WTC11 (cell line): Measurements from ENCODE around the gene PLSCR4. TPM values are rescaled to one million over a fixed set of nuclear protein-coding genes. Genes with fewer than 3 reads are reported as not detected.

Experiments
- ATAC-seq: fragments of 200-7000 bp; cut with Tn5 transposase; 2 replicates; pipeline ENCODE4 v1.10.0; 2021; ENCODE audit warnings: mild to moderate bottlenecking, moderate library complexity
- CTCF ChIA-PET: fragments of 300-600 bp; sonication (Branson Sonifier 250); formaldehyde crosslinking; loops from one replicate; lab custom pipeline; 2021; ENCODE audit warnings: antibody characterized with exemption; lab: Charles Lee
- POLR2A ChIA-PET: fragments of 350-600 bp; sonication (Branson Sonifier 250); formaldehyde crosslinking; loops from one replicate; lab custom pipeline; 2021; ENCODE audit warnings: antibody characterized with exemption; lab: Charles Lee
- DNase-seq: peaks from one replicate; pipeline ENCODE4 v3.0.0; 2021; ENCODE audit warnings: low spot score
- H3K27ac Mint-ChIP-seq: 2 replicates; pipeline ENCODE4 v1.8.0; 2021; ENCODE audit warnings: mixed read lengths
- H3K27me3 Mint-ChIP-seq: 2 replicates; pipeline ENCODE4 v1.8.0; 2021; ENCODE audit warnings: low read depth, mild to moderate bottlenecking, moderate library complexity, mixed read lengths
- H3K36me3 Mint-ChIP-seq: 2 replicates; pipeline ENCODE4 v1.8.0; 2021; ENCODE audit warnings: mixed read lengths
- H3K4me1 Mint-ChIP-seq: 2 replicates; pipeline ENCODE4 v1.8.0; 2022; ENCODE audit warnings: mixed read lengths
- H3K4me3 Mint-ChIP-seq: 2 replicates; pipeline ENCODE4 v1.8.0; 2021; ENCODE audit warnings: mild to moderate bottlenecking, moderate library complexity, mixed read lengths
- H3K9me3 Mint-ChIP-seq: 2 replicates; pipeline ENCODE4 v1.8.0; 2021; ENCODE audit warnings: mixed read lengths
- ETV6 ChIP-seq: sonication (generic); formaldehyde crosslinking; IDR thresholded peaks from 2 replicates; pipeline ENCODE4 v1.8.1; 2022; ENCODE audit warnings: mild to moderate bottlenecking, missing genetic modification reagents
- NFE2L1 ChIP-seq: sonication (generic); formaldehyde crosslinking; IDR thresholded peaks from 2 replicates; pipeline ENCODE4 v1.8.1; 2023; ENCODE audit warnings: missing genetic modification reagents
- NR3C1 ChIP-seq: sonication (generic); formaldehyde crosslinking; conservative IDR thresholded peaks from 2 replicates; pipeline ENCODE4 v1.8.1; 2023; ENCODE audit warnings: low read depth, mild to moderate bottlenecking, missing genetic modification reagents
- SMAD3 ChIP-seq: sonication (generic); formaldehyde crosslinking; IDR thresholded peaks from 2 replicates; pipeline ENCODE4 v1.8.0; 2022; ENCODE audit warnings: missing genetic modification reagents, mild to moderate bottlenecking, borderline replicate concordance
- TCF7 ChIP-seq: sonication (generic); formaldehyde crosslinking; IDR thresholded peaks from 2 replicates; pipeline ENCODE4 v1.8.0; 2022; ENCODE audit warnings: mild to moderate bottlenecking, low read depth, missing genetic modification reagents, moderate library complexity
- TEAD4 ChIP-seq: sonication (generic); formaldehyde crosslinking; IDR thresholded peaks from 2 replicates; pipeline ENCODE4 v1.8.0; 2022; ENCODE audit warnings: mild to moderate bottlenecking, missing genetic modification reagents
- ZNF138 ChIP-seq: sonication (generic); formaldehyde crosslinking; conservative IDR thresholded peaks from 2 replicates; pipeline ENCODE4 v1.8.1; 2022; ENCODE audit warnings: mild to moderate bottlenecking, moderate library complexity, missing genetic modification reagents
- ZNF317 ChIP-seq: sonication (generic); formaldehyde crosslinking; IDR thresholded peaks from 2 replicates; pipeline ENCODE4 v1.8.1; 2023; ENCODE audit warnings: low read depth, mild to moderate bottlenecking, moderate library complexity, missing genetic modification reagents, borderline replicate concordance
- total RNA-seq: library from RNA; stranded (reverse); gene quantifications from 3 replicates; pipeline ENCODE4 v1.2.3, GENCODE V29; 2021
- TF ChIP-seq, protein P1 (sequence below): sonication (generic); formaldehyde crosslinking; IDR thresholded peaks from 2 replicates; pipeline ENCODE4 v1.8.1; 2022; ENCODE audit warnings: missing genetic modification reagents, borderline replicate concordance
- TF ChIP-seq, protein P2 (sequence below): sonication (generic); formaldehyde crosslinking; IDR thresholded peaks from 2 replicates; pipeline ENCODE4 v1.8.1; 2023; ENCODE audit warnings: mild to moderate bottlenecking, missing genetic modification reagents, moderate library complexity
- TF ChIP-seq, protein P3 (sequence below): sonication (generic); formaldehyde crosslinking; IDR thresholded peaks from 2 replicates; pipeline ENCODE4 v1.8.1; 2022; ENCODE audit warnings: mild to moderate bottlenecking, moderate library complexity, missing genetic modification reagents
- TF ChIP-seq, protein P4 (sequence below): sonication (generic); formaldehyde crosslinking; IDR thresholded peaks from 2 replicates; pipeline ENCODE4 v1.8.0; 2023; ENCODE audit warnings: missing genetic modification reagents, mild to moderate bottlenecking, borderline replicate concordance
- TF ChIP-seq, protein P5 (sequence below): fragments of 250-450 bp; sonication (Bioruptor Pico); IDR thresholded peaks from 2 replicates; pipeline ENCODE4 v1.9.0; 2021; ENCODE audit warnings: mild to moderate bottlenecking
- TF ChIP-seq, protein P6 (sequence below): sonication (generic); formaldehyde crosslinking; conservative IDR thresholded peaks from 2 replicates; pipeline ENCODE4 v1.8.1; 2023; ENCODE audit warnings: mild to moderate bottlenecking, low read depth, missing genetic modification reagents, moderate library complexity
- TF ChIP-seq, protein P7 (sequence below): sonication (generic); formaldehyde crosslinking; IDR thresholded peaks from 2 replicates; pipeline ENCODE4 v1.8.0; 2022; ENCODE audit warnings: mild to moderate bottlenecking, missing genetic modification reagents
- TF ChIP-seq, protein P8 (sequence below): sonication (generic); formaldehyde crosslinking; IDR thresholded peaks from 2 replicates; pipeline ENCODE4 v1.8.1; 2023; ENCODE audit warnings: mild to moderate bottlenecking, missing genetic modification reagents, borderline replicate concordance

Gene PLSCR4
- total RNA-seq, 1 experiment from 2014 or later: 3.5 TPM

DNA sequence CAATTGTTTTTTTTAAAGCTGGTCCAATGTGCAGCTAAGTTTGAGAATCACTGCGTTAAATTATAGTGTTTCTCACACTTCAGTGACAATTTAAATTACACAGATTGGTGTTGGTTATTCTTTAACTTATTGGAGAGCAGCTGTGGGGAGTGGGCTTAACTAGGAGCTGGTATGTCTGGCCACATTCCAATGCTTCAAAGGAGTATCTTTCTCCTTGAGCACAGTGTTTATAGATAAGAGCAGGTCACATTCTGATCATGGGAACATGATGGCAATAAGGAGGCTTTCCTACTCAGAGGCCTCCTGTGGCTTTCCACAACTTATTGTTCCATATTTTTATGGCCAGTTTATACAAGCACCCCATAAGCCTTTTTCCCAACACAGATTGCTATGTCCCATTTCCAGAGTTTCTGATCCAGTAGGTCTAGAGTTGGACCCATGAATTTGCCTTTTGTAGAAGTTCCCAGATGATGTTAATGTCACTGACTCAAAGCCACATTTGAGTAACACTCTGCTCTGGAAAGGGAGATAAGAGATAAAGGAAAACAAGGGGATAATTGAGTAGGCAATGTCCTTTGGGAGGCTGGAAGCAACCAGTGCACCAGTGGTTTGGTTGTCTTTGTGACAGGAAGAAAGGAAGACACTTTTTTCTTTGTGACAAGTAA lies 33.0 kb upstream of the PLSCR4 start:
- H3K36me3 Mint-ChIP-seq: peaks cover 10% of the 10 kb centered on the region; the same call in 1 of the 2 replicates
- no peak overlapping the region for H3K4me3 Mint-ChIP-seq
- peaks cover 9% of the 10 kb centered on the region for H3K4me1 Mint-ChIP-seq
- H3K9me3 Mint-ChIP-seq: peaks cover 11% of the 10 kb centered on the region
- CTCF ChIA-PET: no interaction called here
- H3K27ac Mint-ChIP-seq: no peak overlapping the region
- POLR2A ChIA-PET: no interaction called here
- DNase-seq (no peak), ATAC-seq (no peak)
- no peaks in the 10 kb centered on the region for H3K27me3 Mint-ChIP-seq
- TF ChIP-seq, protein P1, sequence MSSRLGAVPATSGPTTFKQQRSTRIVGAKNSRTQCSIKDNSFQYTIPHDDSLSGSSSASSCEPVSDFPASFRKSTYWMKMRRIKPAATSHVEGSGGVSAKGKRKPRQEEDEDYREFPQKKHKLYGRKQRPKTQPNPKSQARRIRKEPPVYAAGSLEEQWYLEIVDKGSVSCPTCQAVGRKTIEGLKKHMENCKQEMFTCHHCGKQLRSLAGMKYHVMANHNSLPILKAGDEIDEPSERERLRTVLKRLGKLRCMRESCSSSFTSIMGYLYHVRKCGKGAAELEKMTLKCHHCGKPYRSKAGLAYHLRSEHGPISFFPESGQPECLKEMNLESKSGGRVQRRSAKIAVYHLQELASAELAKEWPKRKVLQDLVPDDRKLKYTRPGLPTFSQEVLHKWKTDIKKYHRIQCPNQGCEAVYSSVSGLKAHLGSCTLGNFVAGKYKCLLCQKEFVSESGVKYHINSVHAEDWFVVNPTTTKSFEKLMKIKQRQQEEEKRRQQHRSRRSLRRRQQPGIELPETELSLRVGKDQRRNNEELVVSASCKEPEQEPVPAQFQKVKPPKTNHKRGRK (CRISPR knock-in tag): no peak
- TF ChIP-seq, protein P2, sequence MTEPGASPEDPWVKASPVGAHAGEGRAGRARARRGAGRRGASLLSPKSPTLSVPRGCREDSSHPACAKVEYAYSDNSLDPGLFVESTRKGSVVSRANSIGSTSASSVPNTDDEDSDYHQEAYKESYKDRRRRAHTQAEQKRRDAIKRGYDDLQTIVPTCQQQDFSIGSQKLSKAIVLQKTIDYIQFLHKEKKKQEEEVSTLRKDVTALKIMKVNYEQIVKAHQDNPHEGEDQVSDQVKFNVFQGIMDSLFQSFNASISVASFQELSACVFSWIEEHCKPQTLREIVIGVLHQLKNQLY (CRISPR knock-in tag): no peak
- TF ChIP-seq SMAD3 (CRISPR knock-in tag) (no peak), ETV6 (CRISPR knock-in tag) (no peak), ZNF138 (CRISPR knock-in tag) (no peak), ZNF317 (CRISPR knock-in tag) (no peak), NFE2L1 (no peak), TEAD4 (CRISPR knock-in tag) (no peak), TCF7 (CRISPR knock-in tag) (no peak), NR3C1 (CRISPR knock-in tag) (no peak)
- TF ChIP-seq, protein P3, sequence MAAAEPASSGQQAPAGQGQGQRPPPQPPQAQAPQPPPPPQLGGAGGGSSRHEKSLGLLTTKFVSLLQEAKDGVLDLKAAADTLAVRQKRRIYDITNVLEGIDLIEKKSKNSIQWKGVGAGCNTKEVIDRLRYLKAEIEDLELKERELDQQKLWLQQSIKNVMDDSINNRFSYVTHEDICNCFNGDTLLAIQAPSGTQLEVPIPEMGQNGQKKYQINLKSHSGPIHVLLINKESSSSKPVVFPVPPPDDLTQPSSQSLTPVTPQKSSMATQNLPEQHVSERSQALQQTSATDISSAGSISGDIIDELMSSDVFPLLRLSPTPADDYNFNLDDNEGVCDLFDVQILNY (CRISPR knock-in tag): no peak
- TF ChIP-seq, protein P4, sequence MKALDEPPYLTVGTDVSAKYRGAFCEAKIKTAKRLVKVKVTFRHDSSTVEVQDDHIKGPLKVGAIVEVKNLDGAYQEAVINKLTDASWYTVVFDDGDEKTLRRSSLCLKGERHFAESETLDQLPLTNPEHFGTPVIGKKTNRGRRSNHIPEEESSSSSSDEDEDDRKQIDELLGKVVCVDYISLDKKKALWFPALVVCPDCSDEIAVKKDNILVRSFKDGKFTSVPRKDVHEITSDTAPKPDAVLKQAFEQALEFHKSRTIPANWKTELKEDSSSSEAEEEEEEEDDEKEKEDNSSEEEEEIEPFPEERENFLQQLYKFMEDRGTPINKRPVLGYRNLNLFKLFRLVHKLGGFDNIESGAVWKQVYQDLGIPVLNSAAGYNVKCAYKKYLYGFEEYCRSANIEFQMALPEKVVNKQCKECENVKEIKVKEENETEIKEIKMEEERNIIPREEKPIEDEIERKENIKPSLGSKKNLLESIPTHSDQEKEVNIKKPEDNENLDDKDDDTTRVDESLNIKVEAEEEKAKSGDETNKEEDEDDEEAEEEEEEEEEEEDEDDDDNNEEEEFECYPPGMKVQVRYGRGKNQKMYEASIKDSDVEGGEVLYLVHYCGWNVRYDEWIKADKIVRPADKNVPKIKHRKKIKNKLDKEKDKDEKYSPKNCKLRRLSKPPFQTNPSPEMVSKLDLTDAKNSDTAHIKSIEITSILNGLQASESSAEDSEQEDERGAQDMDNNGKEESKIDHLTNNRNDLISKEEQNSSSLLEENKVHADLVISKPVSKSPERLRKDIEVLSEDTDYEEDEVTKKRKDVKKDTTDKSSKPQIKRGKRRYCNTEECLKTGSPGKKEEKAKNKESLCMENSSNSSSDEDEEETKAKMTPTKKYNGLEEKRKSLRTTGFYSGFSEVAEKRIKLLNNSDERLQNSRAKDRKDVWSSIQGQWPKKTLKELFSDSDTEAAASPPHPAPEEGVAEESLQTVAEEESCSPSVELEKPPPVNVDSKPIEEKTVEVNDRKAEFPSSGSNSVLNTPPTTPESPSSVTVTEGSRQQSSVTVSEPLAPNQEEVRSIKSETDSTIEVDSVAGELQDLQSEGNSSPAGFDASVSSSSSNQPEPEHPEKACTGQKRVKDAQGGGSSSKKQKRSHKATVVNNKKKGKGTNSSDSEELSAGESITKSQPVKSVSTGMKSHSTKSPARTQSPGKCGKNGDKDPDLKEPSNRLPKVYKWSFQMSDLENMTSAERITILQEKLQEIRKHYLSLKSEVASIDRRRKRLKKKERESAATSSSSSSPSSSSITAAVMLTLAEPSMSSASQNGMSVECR: no peak
- TF ChIP-seq, protein P5, sequence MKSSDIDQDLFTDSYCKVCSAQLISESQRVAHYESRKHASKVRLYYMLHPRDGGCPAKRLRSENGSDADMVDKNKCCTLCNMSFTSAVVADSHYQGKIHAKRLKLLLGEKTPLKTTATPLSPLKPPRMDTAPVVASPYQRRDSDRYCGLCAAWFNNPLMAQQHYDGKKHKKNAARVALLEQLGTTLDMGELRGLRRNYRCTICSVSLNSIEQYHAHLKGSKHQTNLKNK: no peak
- TF ChIP-seq, protein P6, sequence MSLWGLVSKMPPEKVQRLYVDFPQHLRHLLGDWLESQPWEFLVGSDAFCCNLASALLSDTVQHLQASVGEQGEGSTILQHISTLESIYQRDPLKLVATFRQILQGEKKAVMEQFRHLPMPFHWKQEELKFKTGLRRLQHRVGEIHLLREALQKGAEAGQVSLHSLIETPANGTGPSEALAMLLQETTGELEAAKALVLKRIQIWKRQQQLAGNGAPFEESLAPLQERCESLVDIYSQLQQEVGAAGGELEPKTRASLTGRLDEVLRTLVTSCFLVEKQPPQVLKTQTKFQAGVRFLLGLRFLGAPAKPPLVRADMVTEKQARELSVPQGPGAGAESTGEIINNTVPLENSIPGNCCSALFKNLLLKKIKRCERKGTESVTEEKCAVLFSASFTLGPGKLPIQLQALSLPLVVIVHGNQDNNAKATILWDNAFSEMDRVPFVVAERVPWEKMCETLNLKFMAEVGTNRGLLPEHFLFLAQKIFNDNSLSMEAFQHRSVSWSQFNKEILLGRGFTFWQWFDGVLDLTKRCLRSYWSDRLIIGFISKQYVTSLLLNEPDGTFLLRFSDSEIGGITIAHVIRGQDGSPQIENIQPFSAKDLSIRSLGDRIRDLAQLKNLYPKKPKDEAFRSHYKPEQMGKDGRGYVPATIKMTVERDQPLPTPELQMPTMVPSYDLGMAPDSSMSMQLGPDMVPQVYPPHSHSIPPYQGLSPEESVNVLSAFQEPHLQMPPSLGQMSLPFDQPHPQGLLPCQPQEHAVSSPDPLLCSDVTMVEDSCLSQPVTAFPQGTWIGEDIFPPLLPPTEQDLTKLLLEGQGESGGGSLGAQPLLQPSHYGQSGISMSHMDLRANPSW (CRISPR knock-in tag): no peak
- TF ChIP-seq, protein P7, sequence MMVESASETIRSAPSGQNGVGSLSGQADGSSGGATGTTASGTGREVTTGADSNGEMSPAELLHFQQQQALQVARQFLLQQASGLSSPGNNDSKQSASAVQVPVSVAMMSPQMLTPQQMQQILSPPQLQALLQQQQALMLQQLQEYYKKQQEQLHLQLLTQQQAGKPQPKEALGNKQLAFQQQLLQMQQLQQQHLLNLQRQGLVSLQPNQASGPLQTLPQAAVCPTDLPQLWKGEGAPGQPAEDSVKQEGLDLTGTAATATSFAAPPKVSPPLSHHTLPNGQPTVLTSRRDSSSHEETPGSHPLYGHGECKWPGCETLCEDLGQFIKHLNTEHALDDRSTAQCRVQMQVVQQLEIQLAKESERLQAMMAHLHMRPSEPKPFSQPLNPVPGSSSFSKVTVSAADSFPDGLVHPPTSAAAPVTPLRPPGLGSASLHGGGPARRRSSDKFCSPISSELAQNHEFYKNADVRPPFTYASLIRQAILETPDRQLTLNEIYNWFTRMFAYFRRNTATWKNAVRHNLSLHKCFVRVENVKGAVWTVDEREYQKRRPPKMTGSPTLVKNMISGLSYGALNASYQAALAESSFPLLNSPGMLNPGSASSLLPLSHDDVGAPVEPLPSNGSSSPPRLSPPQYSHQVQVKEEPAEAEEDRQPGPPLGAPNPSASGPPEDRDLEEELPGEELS (CRISPR knock-in tag): no peak
- TF ChIP-seq, protein P8, sequence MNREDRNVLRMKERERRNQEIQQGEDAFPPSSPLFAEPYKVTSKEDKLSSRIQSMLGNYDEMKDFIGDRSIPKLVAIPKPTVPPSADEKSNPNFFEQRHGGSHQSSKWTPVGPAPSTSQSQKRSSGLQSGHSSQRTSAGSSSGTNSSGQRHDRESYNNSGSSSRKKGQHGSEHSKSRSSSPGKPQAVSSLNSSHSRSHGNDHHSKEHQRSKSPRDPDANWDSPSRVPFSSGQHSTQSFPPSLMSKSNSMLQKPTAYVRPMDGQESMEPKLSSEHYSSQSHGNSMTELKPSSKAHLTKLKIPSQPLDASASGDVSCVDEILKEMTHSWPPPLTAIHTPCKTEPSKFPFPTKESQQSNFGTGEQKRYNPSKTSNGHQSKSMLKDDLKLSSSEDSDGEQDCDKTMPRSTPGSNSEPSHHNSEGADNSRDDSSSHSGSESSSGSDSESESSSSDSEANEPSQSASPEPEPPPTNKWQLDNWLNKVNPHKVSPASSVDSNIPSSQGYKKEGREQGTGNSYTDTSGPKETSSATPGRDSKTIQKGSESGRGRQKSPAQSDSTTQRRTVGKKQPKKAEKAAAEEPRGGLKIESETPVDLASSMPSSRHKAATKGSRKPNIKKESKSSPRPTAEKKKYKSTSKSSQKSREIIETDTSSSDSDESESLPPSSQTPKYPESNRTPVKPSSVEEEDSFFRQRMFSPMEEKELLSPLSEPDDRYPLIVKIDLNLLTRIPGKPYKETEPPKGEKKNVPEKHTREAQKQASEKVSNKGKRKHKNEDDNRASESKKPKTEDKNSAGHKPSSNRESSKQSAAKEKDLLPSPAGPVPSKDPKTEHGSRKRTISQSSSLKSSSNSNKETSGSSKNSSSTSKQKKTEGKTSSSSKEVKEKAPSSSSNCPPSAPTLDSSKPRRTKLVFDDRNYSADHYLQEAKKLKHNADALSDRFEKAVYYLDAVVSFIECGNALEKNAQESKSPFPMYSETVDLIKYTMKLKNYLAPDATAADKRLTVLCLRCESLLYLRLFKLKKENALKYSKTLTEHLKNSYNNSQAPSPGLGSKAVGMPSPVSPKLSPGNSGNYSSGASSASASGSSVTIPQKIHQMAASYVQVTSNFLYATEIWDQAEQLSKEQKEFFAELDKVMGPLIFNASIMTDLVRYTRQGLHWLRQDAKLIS (CRISPR knock-in tag): no peak
- TF ChIP-seq, all 79 proteins: peak for 0
